Endothelial cell (in vitro differentiated cells): Measurements from ENCODE around the gene NRXN3. TPM values are rescaled to one million over a fixed set of nuclear protein-coding genes. Genes with fewer than 3 reads are reported as not detected.

Source experiments
- DNase-seq: peaks from one replicate; pipeline ENCODE4 v3.0.0; 2021; ENCODE audit warnings: low spot score
- H3K27ac Mint-ChIP-seq: one replicate; pipeline ENCODE4 v1.8.0; 2021; ENCODE audit warnings: mixed read lengths, inconsistent platforms; ENCODE audit not compliant: unreplicated experiment
- H3K27me3 Mint-ChIP-seq: one replicate; pipeline ENCODE4 v1.8.0; 2021; ENCODE audit warnings: mild to moderate bottlenecking, moderate library complexity, mixed read lengths, inconsistent platforms; ENCODE audit not compliant: unreplicated experiment
- H3K36me3 Mint-ChIP-seq: one replicate; pipeline ENCODE4 v1.8.0; 2021; ENCODE audit warnings: mild to moderate bottlenecking, low read depth, mixed read lengths, inconsistent platforms; ENCODE audit not compliant: unreplicated experiment
- H3K4me1 Mint-ChIP-seq: one replicate; pipeline ENCODE4 v1.8.0; 2021; ENCODE audit warnings: mild to moderate bottlenecking, mixed read lengths, inconsistent platforms; ENCODE audit not compliant: unreplicated experiment
- H3K4me3 Mint-ChIP-seq: one replicate; pipeline ENCODE4 v1.8.0; 2021; ENCODE audit warnings: mild to moderate bottlenecking, mixed read lengths, inconsistent platforms; ENCODE audit not compliant: unreplicated experiment
- H3K9me3 Mint-ChIP-seq: one replicate; pipeline ENCODE4 v1.8.0; 2021; ENCODE audit warnings: mixed read lengths, inconsistent platforms; ENCODE audit not compliant: unreplicated experiment
- total RNA-seq: library from RNA; stranded (reverse); fragmentation: NEBNext Ultra II Directional; extraction: Animal tissue kit (Norgen Biotek cat#: 25700); gene quantifications from one replicate; pipeline ENCODE4 v1.2.1, GENCODE V29; 2021; ENCODE audit not compliant: unreplicated experiment
- TF ChIP-seq, protein P1 (sequence below): fragments of 200-600 bp; sonication (generic); IDR thresholded peaks from one replicate; pipeline ENCODE4 v1.5.0; 2021; ENCODE audit warnings: antibody characterized with exemption; ENCODE audit not compliant: unreplicated experiment

The NRXN3 gene
- total RNA-seq, 1 donor from 2014 or later, result 2.3 TPM

DNA sequence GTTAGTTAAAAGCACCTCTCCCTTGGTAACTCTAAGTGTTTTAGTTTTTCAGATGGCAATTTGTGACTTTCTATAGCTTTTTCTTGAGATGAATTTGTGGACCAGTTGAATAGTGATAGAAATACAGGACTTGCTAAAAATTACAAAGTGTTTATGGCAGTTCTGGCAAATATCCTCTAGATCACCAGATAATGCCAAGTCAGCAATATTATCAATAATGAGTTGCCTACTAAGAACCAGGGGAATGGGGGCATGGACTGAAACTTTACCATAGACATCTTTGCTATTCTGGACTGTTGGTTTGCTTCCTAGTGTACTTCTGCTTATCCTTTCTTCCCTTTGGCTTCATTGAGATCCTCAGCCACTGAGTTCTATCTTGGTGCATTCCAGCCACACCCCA, 1456.9 kb downstream of the NRXN3 start:
- no peak overlapping the region for H3K27ac Mint-ChIP-seq
- H3K36me3 Mint-ChIP-seq, result no peaks in the 10 kb centered on the region
- DNase-seq, result no peak
- H3K9me3 Mint-ChIP-seq, result peaks cover 3% of the 10 kb centered on the region
- TF ChIP-seq, protein P1, sequence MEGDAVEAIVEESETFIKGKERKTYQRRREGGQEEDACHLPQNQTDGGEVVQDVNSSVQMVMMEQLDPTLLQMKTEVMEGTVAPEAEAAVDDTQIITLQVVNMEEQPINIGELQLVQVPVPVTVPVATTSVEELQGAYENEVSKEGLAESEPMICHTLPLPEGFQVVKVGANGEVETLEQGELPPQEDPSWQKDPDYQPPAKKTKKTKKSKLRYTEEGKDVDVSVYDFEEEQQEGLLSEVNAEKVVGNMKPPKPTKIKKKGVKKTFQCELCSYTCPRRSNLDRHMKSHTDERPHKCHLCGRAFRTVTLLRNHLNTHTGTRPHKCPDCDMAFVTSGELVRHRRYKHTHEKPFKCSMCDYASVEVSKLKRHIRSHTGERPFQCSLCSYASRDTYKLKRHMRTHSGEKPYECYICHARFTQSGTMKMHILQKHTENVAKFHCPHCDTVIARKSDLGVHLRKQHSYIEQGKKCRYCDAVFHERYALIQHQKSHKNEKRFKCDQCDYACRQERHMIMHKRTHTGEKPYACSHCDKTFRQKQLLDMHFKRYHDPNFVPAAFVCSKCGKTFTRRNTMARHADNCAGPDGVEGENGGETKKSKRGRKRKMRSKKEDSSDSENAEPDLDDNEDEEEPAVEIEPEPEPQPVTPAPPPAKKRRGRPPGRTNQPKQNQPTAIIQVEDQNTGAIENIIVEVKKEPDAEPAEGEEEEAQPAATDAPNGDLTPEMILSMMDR, result no peak
- no peaks in the 10 kb centered on the region for H3K4me1 Mint-ChIP-seq
- H3K27me3 Mint-ChIP-seq, result no peaks in the 10 kb centered on the region
- no peak overlapping the region for H3K4me3 Mint-ChIP-seq

- TF ChIP-seq, protein P1, result no peak
- Mint-ChIP-seq H3K4me3 (no peak overlapping the region), H3K4me1 (no peaks in the 10 kb centered on the region), H3K36me3 (no peaks in the 10 kb centered on the region), H3K27ac (no peak overlapping the region), H3K9me3 (peaks cover 4% of the 10 kb centered on the region), H3K27me3 (no peaks in the 10 kb centered on the region)
- no peak for DNase-seq
These were observed 1459.5 kb downstream of the NRXN3 start for GRCh38 chr14:79629411-79630287.

- no peak overlapping the region for H3K4me3 Mint-ChIP-seq
- no peak overlapping the region for H3K27ac Mint-ChIP-seq
- TF ChIP-seq, protein P1, result no peak
- H3K4me1 Mint-ChIP-seq, result no peaks in the 10 kb centered on the region
- no peaks in the 10 kb centered on the region for H3K27me3 Mint-ChIP-seq
- no peaks in the 10 kb centered on the region for H3K36me3 Mint-ChIP-seq
- no peak for DNase-seq
- H3K9me3 Mint-ChIP-seq, result peaks cover 4% of the 10 kb centered on the region
These were observed 1460.3 kb downstream of the NRXN3 start for GRCh38 chr14:79630288-79630960.

DNA sequence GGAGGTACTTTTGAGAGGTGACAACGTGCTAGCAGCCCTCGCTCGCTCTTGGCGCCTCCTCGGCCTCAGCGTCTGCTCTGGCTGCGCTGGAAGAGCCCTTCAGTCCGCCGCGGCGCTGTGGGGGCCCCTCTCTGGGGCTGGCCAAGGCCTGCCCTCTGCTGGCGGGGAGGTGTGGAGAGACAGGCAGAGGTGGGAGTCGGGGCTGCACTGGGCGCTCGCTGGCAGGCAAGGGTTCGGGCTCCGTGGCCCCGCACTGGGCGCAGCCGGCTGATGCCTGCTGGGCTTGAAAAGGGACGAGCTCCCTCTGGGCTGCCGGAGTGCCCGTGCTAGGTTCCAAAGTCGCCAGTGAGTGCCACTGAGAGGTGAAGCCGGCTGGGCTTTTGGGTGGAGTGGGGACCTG, 1461.1 kb downstream of the NRXN3 start:
- Mint-ChIP-seq H3K27me3 (no peaks in the 10 kb centered on the region), H3K27ac (no peak overlapping the region), H3K4me3 (no peak overlapping the region), H3K4me1 (no peaks in the 10 kb centered on the region), H3K9me3 (peaks cover 4% of the 10 kb centered on the region), H3K36me3 (no peaks in the 10 kb centered on the region)
- TF ChIP-seq, protein P1, result no peak
- no peak for DNase-seq
